Left kidney (tissue), 2 donors: Measurements from ENCODE around the gene CACNA2D4. TPM values are rescaled to one million over a fixed set of nuclear protein-coding genes. Genes with fewer than 3 reads are reported as not detected.
"Not testable (repeated sequence)": the region's sequence is repeated elsewhere in the genome, so short reads cannot be mapped to it uniquely, and the experiment has no call there.

ENCODE experiments used
- DNase-seq: peaks from one replicate; pipeline ENCODE4 v3.0.0-alpha.2; 2013
- polyA plus RNA-seq: library from polyadenylated mRNA; unstranded; fragments of 120-200 nt; gene quantifications from one replicate; pipeline ENCODE4 v1.2.1, GENCODE V29; 2013; ENCODE audit not compliant: insufficient read length

Gene CACNA2D4
- polyA plus RNA-seq, 1 donor = 1.9 TPM

DNA sequence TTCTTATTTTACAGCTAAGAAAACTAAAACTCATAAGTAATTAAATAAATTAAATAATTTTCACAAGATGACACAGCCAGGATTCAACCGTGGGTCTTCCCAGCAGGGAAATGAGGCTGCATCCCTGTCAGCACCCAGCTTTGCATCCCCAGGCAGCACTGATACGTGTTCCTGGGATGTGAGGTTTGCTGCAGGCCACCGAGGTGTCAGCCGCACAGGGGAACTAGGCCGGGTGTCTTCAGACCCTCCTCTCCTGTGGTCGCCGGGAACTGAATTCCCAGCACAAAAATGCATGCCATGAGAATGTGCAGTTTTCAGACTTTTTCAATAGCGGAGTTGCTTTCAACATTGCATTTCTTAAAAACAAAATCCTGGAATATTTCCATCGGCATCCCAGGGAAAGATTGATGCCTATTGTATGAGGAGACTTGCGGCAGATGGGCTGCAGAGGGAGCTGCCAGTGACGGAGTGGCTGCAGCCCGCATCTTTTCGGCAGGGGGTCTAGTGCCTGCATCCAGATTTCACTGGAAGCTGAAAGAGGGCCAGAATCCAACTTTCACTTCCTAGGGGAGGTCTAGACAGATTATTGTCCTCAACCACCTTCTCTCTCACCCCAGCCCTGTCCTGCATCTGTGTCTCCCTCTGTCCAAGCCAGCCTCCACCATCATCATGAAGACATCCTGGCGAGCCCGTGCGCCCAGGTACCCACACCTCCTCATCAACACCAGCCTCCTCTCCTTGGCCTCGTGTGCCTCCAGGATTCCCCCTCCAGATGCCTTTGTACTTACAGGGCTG lies 85.5 kb downstream of the CACNA2D4 start:
- no peak for DNase-seq

DNA sequence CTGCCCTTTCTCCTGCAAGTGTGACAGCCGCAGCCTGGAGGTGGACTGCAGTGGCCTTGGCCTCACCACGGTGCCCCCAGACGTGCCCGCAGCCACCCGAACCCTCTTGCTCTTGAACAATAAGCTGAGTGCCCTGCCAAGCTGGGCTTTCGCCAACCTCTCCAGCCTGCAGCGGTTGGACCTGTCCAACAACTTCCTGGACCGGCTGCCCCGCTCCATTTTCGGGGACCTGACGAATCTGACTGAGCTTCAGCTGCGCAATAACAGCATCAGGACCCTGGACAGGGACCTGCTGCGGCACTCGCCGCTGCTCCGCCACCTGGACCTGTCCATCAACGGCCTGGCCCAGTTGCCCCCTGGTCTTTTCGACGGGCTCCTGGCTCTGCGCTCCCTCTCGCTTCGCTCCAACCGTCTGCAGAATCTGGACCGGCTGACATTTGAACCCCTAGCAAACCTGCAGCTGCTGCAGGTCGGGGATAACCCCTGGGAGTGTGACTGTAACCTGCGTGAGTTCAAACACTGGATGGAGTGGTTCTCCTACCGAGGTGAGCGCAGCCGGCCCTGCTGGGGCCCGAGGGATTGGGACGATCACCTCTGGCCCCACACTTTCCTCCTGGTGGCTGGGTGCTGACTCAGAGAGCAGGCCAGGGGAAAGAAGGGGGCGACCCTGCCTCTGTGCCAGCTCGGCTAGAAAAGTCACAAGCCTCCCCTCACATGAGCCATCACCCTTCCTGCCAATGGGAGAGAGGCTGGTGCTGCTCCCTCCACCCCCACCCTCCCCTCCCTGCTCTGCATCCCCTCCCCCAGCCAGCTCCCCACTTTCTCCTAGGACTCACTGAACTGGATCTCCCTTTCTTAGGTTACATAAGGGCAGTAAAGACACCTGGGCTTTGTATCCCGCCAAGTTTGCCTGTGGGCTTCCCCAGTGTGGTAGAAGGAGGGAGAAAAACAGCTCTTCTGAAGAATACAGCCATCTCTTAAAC lies 87.2 kb downstream of the CACNA2D4 start:
- peak; percentile 87 for DNase-seq

DNA sequence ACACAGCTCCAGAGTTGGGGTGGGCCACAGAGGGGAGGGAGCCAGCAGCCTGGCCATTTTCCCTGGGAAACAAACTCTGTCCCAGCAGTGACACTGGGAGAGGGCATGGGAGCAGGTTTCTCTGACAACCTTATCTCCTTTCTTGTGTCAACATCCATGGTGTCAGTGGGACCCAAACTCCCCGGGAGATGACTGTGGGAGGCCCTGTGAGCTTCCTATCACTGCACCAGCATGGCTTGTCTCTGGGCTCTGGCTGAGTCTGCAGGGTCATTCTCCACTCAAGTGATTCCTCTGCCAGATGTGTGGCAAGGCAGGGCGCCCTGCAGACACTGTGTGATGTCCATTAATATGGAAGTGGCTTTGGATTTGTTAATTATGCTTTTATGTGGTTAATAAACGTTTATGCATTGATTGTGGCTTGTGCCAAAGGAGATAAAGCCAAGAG lies 88.0 kb downstream of the CACNA2D4 start:
- DNase-seq = no peak

DNA sequence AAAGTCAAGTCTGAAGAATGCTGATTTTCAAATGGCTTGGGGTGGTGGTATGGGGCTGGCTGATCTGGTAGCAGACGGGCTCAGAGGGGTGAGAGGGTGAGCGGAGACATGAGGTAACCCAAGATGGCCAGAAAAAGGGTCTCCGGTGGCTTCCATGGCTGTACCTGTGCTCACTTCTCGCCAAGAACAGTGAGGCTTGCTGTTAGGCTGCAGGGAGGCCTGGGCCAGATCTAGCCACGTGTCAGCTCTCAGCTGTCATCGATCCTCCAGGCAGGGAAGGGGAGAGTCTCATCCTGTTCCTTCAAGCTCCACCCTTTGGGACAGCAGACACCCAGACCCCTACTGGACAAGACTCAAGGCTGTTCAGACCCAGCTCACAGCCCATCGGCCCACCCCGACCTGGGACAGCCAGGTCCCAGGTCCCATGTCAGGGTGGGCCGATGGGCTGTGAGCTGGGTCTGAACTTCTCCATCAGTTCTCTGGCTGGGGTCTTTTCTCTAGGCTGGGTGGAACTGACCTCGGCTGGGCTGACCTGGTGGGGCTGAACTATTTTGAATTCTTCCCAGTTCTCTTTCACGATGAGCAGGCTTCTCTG lies 89.0 kb downstream of the CACNA2D4 start:
- DNase-seq = no peak

DNA sequence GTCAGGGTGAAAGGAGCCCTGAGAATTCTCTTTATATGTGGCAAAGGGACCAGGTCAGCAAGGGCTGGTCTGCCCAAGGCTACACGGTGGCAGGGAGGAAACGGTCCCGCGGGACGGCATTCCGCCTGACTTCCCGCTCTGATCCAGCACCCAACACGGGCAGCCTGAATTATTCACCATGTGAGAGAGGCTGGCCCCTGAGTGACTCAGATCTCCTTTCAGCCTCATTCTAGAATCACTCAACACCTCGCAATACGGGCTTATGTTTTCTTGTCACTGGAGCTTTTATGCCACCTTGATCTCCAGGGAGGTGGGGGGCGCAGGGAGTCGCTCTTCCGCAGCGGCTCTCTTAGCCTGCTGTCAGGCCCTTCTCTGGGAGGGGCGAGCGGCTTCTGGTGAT lies 89.6 kb downstream of the CACNA2D4 start:
- no peak for DNase-seq

DNA sequence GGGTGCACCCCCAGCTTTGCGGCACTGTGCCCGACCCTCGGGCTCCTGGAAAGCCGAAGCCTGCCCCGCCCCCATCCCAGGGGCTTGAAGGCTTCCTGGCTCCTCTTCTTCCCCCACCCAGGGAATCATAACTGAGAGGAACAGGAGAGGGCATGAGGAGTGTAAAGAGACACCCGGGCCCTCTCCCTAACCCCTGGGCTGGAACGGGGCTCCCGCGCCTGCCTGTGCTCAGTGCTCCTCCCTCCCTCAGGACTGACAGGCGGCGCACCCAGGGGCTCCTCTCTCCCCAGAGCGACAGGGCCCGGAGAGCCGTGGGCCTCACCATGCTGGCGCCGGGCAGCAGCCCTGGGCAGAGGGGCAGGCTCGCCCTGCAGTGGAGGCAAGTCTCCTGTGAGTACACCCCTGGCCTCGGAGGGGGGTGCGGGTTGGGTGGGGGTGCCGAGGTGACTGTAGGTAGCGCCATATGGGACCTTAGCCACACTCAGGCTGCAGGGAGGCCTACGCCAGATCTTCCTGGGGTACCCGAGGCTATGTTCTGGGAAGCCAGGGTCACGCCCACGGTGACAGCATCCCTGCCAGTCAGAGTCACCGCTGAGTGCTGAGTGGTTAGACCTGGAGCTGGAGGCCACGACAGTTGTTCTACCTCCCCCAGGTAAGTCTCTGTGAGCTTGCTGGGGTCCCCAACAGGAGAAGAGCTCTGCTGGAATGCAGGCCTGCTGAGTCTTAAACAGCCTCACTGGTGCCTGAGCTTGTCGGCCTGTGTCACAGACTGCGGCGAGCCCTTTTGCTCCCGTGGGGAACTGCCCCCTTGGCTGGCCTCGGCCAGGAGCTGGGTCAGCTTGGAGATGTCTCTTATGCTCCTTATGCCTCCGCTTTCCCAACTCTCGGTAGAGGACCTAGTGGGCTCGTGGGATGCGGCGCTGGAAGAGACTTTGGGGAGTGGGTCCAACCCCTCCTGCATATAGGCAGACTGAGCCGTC lies 90.3 kb downstream of the CACNA2D4 start:
- no peak for DNase-seq

DNA sequence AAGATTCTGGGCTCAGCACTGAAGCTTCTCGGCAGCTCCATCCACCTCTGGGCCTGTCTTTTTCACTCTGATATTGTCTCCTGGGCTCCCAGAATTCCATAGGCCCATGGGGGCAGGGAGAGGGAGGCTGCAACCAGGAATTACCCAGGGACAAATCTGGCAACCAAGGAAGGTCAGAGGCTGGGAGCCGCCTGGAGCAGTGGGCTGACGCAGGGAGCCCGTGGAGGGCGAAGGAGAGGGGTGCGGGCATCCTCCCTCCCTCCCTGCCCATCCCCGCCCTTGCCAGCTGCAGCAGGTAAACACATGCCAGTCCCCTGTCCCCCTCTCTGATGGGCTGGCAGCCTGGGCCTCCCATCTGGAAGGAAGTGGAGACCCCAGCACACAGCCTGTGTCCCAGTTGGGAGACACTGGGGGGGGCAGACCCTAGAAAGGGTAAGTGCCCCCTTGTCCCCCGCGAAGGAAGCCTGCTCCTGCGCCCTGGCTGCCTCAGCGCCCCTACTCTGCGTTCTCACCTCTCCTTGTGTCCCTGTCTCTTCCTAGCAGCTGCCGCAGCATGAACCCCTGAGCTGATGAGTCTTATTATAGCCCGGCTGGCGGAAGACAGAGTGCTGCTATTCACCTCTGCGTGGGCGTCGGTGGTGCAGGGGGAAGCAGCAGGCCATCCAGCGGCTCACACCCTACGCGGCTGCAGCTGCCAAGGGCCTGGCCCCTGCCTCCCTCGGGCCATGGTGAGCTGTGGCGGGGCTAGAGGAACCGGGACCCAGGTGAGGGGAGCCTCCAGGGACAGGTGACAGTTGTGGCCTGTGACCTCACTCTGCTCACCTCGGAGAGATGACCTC lies 91.4 kb downstream of the CACNA2D4 start:
- DNase-seq = no peak

DNA sequence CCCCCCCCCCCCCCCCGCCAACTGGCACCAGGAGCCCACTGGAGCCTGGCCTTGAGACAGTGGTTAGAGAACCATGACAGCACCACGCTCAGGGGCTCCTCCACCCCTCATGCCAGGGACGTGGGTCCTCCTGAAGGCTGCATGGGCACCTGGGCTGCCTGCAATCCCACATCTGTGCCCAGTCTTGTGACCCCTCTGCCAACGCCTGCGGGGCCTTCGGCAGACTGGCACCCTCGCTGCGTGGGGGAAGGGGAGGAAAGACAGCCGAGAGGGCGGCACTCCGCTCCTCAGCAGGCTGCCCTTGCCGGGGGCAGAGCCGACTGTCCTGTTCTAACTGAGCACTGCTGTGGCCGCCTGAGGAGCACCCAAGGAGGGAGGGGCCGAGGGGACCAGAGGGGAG lies 92.1 kb downstream of the CACNA2D4 start:
- DNase-seq = no peak

DNA sequence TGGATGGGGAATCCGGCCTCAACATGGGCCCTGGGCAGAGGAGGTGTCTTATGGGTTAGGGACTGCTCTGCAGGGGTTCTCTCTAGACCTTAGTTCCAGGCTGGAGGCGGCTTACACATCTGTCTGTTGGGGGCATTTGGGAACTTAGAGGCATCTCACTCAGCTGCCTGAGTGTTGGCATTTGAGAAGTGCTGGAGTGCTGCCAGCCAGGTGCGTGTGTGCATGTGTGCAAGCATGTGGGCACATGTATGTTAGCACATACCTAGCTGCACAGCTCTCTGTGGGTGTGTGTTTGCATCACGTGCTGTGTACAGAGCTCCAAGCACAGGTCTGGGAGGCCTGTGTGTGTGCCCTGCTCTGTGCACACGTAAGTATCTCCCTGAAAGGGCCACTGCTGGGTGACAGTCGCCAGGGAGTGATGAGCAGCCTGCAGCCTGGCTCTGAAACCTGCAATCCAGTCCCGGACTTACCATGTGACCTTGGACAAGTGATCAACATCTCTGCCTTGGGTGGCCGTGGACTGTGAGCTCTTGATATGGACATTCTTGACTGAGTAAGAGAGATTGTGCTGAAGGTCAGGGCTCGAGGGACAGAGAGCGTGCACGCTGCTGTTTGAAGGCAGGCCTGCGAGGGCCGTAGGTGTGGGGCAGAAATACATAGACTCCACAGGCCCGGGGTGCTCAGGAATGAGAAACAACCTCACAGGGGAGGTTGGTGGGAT lies 92.9 kb downstream of the CACNA2D4 start:
- no peak for DNase-seq

DNA sequence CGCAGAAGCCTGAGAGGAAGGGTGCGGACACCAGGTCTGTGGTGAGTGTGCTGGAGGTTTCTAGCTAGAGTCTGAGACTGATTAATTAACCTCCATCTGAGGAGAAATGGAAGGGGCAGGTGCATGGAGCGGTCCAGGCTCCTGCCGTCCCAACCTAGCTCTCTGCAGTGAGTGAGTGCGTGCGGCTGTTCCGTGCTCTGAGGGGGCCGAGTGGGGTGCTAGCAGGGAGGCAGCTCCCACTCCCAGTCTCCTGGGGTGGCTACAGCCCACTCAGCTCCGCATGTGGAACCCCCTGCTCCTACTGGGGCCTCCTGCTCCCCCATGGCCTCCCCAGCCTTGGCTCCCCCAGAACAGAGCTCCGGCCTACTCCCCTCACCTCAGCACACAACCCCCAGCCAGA lies 95.2 kb downstream of the CACNA2D4 start:
- DNase-seq = no peak

DNA sequence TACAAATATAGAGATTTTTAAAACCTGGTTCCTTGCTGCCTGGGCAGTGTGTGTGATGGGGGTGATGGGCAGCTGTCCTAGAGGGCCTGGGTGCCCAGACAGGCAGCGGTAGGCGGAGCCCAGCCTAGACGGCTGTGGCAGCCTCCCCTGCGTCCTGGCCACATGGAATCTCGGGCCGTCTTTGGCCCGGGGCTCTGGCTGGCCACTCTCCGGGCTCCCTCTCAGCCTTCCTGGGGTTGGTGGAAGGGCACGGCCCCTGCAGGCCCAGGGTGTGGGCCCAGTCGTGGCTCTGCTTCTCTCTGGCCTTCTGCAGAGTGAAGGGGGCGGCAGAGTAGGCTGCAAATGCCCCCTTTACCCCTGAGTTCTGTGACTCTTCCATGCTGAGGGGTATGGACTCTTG lies 95.8 kb downstream of the CACNA2D4 start:
- DNase-seq = no peak

DNA sequence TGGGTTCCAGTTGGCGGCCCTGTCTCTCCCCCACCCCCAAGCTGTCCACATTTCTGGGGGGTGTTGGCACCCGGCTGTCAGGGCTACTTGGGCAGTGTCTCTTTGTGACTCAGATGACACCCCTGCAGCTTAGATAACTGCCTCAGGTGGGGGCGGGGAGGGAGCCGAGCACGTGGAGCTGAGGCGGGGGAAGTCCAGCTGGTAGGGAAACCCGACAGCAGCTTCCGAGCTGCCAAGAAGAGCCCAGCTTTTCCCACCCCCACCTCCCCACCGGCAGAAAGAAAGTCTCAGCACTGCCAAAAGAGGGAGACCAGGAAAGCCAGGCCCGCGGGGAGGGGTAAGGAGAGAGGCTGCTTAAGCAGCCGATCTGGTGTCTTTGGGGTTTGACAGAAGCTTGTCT lies 96.6 kb downstream of the CACNA2D4 start:
- no peak for DNase-seq

DNA sequence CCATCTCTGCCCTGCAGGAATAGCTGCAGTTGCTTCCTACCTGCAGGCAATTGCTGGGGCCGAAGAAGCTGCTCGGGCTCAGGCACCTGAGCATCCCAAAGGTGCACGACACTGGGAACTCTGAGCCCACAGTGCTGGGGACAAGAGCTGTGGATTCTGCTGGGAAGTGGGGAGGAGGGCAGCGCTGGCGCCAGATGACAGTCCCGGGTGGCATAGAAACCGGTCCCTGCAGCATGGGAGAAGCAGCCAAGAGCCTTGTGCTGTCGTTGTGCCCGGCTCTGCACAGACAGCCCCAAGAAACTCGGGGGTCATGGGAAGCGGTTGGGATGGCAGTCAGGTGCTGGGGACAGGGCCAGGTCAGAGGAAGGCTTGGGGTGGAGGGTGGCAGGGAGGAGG lies 97.6 kb downstream of the CACNA2D4 start:
- DNase-seq = no peak

DNA sequence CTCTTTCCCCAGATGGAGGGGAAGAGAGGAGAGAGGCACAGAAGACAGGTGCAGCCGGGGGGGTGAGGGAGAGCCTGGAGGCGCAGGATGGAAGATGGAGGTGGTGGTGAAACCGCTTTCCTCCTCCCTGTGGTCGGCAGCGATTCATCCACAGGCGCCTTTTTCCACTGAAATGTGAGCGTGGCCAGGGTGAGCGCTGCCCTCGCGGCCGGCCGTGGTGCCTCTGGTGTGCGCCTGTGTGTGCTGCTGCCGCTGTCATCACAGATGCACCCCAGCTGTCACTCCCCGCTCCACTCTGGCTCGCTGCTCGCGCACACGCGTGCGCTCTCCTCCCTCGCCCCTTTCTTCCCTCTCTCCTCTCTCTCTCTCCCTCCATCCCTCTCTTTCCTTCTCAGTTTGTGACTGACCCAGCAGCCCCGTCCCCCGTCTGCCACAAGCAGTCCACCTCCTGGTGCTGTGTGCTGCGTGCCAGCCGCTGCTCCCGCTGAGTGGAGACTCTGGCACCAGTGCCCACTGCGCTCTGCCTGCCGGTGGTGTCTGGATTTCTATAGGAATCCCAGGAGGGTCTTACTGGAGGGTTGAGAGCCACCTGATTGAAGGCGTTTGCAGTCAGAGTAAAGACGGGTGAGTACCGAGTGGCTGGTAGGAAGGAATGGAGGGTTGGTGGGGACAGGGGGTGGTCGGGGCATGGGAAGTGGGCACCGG lies 98.1 kb downstream of the CACNA2D4 start, which contains the start of gene LRTM2:
Gene LRTM2 (plus strand): TSS at position 375 of the 705 bp plus-strand sequence. CDS start 7,584 bp downstream, outside the sequence.
- no peak for DNase-seq

DNA sequence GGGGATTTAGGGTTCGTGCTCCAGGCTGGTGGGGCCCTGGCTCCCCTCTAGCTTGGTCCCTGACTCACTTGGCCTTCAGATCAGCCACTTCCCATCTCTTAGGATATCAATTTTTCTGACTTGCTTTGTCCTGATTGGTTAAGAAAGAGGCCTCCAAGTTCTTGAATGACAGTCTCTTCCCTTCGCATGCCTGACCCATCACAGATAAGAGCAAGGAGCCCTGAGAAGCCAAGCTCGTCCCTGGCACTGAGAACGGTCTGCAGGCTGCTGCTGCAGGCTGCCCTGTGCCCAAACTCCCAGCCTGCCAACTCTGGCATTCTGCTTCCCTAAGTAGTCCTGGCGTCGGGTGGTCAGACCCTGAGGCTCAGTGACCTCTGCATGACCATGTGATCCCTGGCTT lies 98.9 kb downstream of the CACNA2D4 start:
- no peak for DNase-seq

DNA sequence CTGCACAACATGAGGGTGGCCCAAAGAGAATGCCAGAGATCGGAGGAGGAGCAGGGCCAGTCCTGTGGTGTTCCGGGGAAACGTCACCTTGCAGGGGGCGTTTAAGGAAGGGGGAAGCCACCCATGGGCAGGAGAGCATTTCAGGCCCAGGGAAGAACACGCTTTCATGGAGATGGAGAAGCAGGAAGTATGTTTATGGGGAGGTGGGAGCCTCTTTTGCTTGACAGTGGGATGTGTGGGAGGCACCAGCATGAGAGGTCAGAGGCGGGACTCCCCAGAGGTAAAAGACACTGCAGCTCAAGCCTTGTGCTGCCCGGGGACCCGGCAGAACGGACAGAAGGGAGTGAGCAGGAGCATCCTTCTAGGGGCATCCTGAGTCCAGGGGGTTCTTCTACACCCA lies 99.4 kb downstream of the CACNA2D4 start:
- DNase-seq = no peak

DNA sequence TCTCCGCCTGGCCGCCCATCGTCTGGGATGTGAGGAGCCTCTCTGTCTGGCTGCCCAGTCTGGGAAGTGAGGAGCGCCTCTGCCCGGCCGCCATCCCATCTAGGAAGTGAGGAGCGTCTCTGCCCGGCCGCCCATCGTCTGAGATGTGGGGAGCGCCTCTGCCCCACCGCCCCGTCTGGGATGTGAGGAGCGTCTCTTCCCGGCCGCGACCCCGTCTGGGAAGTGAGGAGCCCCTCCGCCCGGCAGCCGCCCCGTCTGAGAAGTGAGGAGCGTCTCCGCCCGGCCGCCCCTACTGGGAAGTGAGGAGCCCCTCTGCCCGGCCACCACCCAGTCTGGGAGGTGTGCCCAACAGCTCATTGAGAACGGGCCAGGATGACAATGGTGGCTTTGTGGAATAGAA lies 100.5 kb downstream of the CACNA2D4 start:
- not testable (repeated sequence) for DNase-seq

DNA sequence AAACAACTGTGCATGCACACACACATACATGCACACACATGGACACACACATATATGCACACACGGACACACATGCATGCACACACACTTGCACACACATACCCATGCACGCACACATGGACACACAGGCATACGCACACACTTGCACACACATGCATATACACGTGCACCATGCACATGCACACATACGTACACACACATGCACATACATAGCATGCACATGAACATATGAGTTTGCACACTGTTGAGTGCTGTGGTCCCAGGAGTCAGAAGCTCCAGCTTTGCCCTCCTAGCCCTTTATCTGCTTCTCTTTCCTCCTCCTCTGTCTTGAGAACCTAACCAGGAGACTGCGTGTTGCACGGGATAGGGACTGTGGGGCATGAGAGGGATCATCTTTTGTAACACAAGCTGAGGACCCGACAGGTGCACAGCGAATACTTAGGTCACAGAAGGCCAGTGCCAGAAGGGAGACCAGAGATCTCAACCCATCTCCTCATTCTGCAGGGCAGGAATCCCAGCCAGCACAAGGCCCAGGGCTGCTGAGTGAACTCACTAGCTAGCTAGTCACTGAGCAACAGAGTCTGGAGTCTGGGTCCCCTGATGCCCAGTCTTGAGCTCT lies 101.6 kb downstream of the CACNA2D4 start:
- DNase-seq = no peak
